Embryonic facial prominence (tissue), 1 donor: ENCODE measurements around the gene NDUFC2.
A peak's percentile ranks its signal among the peaks of the same experiment; 100 is the strongest.
"Not testable (repeated sequence)": the region's sequence is repeated elsewhere in the genome, so short reads cannot be mapped to it uniquely, and the experiment has no call there.

Experiments
- DNase-seq: peaks from one replicate; pipeline ENCODE4 v3.0.0-alpha.2; 2016; ENCODE audit errors: extremely low spot score

NDUFC2 gene

DNA sequence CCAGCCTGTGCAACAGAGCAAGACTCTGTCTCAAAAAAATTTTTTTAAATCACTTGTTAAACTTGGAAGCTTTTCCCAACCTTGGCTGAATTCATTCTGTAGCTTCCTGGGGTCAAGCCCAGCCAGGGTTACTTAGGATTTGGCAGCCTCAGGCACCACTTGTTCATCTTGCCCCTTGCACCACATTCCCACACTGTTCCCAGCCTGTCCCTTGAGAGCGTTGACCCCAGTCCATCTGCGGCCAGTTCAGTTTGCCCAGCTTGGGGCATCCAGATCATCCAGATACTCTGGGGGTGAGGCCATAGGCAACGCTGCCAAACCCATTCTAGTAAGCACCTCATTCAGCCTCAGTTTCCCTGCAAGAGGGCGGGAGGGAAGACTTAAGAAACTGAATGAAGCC, 24.7 kb downstream of the NDUFC2 start:
- no peak for DNase-seq

DNA sequence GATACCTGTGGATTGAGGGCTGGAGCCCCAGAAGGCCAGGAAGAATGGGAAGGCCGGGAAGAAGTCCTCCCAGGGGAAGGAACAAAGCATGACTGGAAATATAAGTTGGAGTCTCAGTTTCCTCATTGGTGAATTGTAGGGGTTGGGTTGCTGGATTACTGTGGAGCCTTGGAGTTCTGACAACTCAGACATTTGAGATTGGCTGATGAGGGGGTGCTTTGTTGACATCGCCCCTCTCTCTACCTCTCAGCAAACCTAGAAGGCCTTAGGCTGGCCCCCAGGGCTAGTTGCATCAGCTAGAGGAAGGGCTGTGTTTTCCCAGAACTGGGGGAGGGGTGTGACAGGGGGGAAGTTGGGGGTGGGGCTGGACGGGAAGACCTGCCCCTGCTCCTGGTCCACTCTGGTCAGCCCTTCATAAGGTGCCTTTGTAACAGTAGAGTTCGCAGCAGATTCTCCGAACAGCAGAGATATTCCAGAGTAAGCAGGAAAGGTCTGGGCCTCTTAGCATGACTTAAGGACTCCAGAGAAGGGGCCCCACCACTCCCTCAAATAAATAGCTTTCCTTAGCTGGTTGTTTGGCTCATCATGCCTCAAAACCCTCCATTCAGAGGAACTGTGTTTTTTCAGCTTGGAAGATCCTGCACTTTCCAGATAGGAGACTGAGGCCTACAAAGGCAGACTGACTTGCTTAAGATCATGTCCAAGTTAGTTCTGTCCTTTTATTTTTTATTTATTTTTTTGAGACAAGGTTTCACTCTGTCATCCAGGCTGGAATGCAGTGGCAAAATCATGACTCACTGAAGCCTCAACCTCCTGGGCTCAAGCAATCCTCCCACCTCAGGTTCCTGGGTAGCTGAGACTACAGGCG, 28.5 kb downstream of the NDUFC2 start:
- DNase-seq = no peak

DNA sequence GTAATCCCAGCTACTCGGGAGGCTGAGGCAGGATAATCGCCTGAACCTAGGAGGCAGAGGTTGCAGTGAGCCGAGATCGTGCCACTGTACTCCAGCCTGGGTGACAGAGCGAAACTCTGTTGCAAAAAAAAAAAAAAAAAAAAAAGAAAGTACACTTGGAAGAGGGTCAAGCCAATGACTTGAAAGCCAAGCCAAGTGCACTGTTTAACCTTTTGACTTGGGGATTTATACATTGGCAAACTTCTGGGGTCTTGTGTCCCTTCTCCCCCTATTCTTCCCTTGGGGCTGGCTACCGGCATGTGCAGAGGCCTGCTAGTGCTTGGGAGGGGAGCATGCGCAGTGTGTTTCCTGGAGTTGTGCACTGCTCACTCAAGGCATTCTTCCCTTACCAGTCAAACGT, 30.3 kb downstream of the NDUFC2 start:
- no peak for DNase-seq

DNA sequence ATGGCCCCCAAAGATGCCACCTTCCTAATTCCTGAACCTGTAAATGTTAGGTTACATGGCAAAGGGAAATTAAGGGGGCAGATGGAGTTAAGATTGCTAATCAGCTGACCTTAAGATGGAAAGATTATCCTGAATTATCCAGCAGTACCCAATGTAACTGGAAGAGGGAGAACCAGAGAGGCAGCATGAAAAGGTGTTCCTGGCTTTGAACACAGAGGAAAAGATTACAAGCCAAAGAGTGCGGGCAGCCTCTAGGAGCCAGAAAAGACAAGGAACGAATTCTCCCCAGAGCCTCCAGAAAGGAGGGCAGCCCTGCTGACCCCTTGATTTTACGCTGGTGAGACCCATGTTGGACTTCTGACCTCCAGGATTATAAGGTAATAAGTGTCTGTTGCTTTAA, 31.1 kb downstream of the NDUFC2 start:
- DNase-seq = no peak

DNA sequence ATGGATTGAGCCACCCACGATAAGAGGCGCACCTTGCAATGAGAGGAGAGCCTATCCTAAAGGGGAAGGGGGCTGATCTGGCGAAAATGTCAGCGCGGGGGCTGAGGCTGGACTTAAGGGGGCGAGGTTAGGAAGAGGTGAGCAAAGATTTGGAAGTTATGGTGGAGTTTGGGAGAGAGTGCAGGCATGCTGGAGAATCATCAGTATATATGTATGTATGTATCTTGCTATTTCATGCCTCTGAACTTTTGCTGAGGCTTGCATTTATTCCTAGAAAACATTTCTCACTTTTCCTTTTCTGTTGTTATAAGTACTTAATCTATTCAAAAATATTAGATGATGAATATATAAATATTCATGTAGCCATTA, 33.2 kb downstream of the NDUFC2 start:
- DNase-seq = no peak

DNA sequence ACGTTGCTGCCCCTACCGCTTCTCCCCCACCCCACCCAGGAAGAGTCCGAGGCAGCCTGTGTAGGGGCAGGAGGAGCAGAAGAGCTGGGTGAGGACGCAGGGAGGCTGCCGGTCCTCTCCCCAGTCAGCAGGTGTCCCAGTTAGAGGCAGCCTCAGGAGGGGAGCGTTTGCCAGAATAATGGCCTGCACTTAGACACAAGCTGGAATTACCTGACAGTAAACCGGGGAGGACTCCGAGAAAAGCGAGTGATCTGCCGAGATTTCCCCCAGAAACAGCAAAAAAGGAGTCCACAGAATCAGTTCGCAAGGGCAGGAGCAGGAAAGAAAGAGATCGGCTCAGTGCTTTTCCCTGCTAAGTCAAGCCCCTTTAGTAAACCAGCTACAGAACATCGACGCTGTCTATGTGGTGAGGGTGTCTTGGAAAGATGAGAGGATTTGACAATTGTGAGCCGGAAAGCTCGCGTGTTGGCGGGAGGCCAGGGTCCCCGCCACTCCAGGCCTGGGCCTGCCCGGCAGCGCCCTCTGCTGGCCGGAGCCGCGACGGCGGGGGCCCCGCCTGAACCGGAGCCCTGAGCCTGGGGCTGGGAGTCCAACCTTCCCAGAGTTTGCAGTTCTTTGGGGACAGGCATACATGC, 33.7 kb downstream of the NDUFC2 start:
- DNase-seq = peak; percentile 52

DNA sequence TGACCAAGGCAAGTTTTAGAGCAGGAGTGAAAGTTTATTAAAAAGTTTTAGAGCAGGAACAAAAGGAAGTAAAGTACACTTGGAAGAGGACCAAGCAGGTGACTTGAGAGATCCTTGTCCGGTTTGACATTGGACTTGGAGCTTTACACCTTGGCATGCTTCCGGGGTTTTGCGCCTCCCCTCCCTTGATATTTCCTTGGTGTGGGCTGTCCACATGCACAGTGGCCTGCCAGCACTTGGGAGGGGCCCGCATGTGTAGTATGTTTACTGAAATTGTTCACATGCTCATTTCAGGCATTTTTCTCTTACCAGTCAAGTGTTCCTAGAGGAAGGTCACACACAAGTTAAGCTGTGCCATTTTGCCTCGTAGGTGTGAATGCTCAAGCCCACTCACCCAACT, 35.0 kb downstream of the NDUFC2 start:
- DNase-seq = no peak

DNA sequence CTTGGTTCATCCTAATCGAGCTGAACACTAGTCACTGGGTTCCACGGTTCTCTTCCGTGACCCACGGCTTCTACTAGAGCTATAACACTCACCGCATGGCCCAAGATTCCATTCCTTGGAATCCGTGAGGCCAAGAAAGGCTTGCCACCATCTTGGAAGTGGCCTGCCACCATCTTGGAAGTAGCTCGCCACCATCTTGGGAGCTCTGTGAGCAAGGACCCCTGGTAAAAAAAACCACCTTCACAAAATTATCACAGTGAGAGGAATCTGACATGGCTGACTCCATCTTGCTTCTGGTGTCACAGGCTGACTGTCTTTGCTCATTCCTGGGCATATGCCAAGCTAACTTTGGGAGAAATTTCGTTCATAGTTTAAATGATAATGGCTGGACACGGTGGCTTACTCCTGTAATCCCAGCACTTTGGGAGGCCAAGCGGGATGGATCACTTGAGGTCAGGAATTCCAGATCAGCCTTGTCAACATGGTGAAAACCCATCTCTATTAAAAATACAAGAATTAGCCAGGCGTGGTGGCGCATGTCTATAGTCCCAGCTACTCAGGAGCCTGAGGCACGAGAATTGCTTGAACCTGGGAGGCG, 37.7 kb downstream of the NDUFC2 start:
- no peak for DNase-seq

DNA sequence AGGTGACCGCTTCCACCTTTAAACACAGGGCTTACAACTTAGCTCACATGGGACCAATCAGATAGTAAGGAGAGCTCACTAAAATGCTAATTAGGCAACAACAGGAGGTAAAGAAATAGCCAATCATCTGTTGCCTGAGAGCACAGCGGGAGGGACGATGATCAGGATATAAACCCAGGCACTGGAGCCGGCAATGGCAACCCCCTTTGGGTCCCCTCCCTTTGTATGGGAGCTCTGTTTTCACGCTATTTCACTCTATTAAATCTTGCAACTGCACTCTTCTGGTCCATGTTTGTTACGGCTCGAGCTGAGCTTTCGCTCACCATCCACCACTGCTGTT, 38.3 kb downstream of the NDUFC2 start:
- not testable (repeated sequence) for DNase-seq

DNA sequence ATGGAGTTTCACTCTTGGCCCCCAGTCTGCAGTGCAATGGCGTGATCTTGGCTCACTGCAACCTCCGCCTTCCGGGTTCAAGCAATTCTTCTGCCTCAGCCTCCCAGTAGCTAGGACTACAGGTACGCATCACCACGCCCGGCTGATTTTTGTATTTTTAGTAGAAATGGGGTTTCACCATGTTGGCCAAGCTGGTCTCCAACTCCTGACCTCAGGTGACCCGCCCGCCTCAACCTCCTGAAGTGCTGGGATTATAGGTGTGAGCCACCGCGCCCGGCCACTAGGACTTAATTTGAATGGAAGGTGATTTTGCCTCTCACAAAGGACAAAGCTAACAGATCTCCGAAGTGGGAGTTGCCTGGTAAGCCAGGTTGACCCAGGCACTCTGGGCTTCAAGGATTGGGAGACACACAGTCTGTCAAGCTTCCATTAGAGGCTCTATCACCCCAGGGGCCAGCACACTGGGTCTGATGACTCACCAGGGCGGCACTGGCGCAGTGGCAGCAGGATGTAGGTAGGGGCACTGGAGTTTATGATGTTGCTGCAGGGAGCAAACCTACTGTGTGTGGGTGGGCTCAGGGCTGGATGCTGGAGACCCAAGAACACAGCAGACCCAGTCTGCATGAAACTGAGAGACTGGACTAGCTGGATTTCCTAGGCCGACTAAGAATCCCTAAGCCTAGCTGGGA, 38.8 kb downstream of the NDUFC2 start:
- DNase-seq = no peak

DNA sequence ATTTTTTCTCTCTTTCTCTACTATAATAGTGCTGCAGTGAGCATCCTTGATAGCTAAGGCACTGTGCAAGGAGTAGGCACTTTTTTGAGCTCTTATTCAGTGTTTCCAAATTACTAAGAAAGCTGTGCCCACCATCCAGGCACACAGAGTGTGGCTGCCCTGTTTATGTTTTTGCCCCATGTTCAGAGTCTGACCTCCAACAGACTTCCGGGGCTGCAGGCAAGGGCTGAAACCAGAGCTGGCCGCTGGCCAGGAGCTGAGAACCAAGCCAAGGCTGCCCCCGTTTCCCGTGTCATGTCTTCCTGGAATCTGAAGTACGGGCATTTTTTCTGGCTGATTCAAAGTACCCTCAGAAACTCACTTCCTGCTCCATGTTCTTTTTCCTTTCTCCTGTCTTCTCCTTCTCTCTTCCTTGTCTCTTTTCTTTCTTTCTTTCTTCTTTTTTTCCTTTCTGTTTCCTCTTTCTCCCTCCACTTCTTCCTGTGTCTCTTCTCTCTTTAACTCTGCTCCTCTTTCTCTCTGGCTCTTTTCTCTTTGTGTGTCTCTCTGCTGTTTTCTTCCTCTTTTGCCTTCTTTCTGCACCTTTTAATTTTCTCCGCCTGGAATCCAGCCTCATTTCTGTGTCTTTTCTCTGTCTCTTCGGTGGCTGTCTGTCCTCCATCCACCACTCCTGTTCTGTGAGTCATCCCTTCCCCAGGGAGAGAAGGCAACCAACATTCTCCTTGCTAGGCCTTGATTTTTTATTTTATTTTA, 39.6 kb downstream of the NDUFC2 start:
- no peak for DNase-seq

DNA sequence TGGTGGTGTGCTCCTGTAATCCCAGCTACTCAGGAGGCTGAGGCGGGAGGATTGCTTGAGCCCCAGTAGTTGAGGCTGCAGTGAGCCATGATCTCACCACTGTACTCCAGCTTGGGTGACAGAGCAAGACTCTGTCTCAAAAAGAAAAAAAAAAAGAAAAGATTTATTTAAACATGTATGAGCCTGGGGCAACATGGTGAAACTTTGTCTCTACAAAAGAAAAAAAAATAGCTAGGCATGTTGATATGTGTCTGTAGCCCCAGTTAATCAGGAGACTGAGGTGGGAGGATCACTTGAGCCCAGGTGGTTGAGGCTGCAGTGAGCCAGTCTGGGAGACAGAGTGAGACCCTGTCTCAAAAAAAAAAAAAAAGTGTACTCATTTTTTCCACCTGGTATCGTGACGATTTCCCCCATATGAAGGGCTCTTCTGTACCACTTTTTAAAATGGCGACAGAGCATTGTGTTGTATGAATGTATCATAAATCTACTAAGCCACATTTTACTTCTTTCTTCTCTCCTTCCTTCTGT, 40.2 kb downstream of the NDUFC2 start:
- DNase-seq = no peak

DNA sequence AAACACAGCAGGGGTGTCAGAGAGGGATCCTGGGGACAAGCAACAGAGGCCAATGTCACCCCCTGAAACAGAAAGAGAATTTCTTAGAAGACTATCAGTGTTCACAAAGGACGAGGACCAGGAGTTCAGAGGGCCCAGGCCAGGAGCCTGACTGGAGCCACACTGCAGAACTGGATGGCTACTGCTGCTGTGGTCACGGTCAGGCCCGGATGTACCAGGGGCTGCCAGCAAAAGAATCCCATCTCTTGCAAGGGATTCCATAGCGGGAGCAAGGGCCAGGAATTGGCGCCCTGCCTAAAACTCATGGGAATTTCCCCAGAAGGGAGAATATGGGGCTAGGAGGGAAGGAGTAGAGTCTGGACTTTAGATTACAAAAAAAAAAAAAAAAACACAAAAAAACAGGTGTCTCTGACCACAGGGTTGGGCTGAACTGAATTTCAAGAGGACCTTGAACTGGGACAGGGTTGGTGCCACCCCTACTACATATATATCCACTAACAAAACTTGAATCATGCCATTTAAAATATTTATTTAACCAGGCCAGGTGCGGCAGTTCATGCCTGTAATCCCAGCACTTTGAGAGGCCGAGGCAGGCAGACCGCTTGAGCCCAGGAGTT, 40.9 kb downstream of the NDUFC2 start:
- no peak for DNase-seq

DNA sequence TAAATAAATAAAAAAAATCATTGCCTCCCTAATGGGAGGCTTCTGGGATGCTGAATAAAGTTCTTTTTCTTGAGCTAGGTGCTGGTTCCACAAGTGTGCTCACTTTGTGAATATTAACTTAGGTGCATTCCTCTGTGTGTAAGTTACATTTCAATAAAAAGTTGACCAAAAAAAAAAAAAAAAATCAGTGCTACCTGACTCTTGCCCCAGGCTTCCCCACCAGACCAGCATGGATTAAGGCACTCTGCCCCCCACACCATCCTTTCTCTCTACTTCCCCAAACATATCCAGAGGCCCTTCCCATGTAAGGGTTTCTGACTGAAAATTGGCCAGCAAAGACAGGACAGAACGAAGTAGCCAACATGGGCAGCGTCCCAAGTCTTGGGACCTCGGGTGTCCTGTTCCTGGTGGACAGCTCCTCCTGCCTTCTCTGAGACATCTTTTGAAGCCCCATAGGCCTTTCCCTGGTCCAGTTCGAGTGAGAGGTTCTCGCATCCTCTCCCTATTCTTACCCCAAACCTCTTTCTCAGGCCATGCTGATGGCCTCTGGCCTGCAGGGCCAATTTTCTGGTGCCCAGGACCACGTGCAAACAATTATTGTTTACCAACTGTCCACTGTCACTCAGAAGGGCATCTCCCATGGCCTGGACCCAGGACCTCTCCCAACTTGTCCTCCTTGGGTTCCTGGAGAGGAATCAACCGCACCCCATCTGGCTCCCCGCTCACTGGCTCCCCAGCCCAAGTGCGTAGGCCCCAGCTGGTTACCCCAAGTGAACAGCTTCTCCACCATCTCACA, 41.6 kb downstream of the NDUFC2 start:
- no peak for DNase-seq

DNA sequence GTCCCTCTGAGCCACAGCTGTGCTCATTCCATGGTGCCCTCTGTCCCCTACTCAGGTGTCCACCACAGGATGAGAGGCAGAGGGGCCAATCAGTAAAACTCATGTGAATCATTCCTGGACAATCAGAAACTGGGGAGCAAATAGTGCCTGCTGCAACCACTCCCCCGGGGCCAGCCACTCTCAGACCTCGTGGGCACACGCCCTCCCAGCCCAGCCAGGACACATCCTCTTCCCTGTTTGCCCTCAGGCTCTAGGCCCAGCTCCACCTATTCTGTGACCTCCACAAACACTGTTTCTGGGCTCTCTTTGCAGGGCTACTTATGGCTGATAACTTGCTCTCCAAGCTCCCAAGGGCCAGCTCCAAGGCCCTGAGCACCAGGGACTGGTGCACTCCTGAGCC, 42.6 kb downstream of the NDUFC2 start:
- DNase-seq = no peak

DNA sequence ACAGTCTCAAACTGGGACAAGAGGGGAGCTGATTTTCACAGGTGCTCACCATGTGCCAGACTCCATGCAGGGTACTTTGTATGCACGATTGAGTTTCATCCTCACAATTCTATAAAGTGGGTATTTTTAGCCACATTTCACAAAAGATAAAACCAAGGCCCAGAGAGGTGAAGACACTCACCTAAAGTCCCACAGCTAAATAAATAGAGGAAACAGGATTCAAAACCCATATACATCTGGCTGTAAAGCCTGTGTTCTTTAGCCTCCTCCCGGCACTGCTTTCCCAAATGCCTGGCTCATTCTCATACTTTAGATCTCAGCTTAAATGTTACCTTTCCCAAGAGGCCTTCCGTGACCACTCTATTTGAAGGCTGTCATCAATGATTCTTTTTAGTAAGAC, 43.3 kb downstream of the NDUFC2 start:
- DNase-seq = no peak

DNA sequence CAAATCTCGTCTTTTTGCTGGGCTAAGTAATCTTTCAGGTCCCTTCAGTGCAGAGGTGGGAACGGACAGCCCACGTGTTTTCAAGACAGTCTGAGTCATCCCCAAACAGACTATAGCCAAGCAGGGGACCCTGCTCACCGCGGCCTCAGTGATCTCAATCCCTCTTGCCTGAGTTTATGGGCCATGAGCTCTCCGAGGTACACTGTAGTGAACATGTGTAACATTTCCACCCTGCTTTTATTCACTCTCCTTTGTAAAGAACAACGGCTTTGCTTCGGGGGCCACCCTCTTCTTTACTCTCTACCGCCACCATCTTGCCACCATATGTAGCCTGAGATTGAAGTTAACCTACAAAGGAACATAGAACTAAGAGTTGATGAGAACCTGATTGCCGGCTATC, 45.0 kb downstream of the NDUFC2 start:
- no peak for DNase-seq

DNA sequence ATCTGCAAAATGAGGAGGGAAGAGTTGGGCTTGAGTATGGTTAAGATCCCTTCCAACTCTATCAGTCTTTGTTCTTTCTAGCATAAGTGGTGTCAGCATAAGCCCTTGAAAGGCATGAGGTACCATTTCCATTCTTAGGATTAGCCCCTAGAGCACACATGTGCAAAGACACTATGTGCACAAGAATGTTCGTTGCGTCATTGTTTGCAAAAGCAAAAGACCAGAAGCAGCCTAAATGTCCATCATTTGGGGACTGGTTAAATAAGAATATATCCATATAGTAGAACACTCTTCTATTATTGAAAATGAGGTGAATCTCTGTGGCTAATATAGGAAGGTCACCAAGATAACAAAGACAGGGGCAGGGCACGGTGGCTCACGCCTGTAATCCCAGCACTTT, 46.6 kb downstream of the NDUFC2 start:
- DNase-seq = no peak

DNA sequence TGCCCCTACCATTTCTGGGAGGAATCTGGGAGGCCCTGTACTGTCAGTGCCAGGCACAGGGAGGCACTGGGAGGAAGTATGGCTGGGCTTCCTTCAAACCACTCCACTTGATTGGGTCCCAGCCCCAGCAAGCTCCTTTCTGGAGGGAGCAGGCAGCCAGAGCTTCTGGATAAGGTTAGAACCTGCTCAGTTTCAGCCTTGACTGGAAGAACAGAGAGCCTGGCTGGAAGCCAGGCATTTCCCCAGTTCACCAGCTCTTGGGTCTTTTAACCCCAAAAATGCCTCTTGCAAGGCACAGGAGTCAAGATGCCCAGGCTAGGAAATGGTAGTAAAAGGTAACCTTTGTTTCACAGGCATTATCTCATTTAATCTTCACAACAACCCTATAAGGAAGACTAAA, 47.6 kb downstream of the NDUFC2 start:
- DNase-seq = no peak

DNA sequence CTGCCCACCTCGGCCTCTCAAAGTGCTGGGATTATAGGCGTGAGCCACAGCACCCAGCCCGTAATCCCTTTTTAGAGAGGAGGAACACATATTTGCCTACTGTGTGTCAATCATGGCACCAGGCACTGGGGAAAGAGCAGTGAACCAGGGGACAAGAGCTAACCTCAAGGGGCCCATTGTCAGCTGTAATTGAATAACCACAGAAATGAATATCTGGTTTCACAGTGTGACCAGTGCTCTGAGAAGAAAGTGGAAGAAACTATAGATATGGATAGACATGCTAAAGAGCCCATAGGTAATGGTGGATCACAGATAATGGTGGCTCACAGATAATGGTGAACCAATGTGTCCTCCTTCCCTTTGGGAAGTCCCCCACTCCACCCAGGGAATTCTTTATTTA, 48.0 kb downstream of the NDUFC2 start:
- DNase-seq = no peak
